Measurements from ENCODE around the gene CYP4V2.

DNA sequence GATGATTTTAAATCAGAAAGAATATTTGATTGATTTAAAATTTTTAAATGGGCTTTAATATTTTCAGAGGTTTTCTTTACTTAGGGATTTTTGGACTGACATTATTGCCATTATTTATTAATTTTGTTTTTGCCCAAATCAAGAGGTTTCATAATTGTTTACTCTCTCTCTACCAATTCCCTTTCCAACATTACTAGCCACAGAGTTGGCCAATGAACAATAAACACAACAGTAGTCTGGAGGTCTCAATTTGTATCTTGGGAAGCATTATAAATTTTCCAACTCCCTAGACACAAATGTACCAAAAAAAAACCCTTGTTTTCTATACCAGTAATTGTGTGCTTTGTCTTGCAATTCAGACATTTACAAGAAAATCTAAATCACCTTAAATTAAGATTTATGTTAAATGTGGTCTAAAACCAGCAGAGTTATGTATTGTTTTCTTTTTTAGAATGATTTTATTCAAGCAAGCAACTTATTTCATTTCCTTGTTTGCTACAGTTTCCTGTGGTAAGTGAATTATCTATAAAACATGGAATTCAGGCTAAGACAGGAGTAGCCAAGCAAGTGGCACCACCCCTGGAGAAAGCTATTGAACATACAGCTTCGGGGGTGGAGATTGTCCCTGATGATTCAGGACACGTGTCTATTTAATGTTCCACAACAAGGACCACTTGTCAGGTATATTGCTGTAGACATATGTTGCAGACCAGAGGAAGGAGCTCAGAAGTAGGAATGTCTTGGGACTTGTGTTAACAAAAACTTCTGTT is 36.6 kb downstream of the CYP4V2 start:
- TF ChIP-seq, protein P1, sequence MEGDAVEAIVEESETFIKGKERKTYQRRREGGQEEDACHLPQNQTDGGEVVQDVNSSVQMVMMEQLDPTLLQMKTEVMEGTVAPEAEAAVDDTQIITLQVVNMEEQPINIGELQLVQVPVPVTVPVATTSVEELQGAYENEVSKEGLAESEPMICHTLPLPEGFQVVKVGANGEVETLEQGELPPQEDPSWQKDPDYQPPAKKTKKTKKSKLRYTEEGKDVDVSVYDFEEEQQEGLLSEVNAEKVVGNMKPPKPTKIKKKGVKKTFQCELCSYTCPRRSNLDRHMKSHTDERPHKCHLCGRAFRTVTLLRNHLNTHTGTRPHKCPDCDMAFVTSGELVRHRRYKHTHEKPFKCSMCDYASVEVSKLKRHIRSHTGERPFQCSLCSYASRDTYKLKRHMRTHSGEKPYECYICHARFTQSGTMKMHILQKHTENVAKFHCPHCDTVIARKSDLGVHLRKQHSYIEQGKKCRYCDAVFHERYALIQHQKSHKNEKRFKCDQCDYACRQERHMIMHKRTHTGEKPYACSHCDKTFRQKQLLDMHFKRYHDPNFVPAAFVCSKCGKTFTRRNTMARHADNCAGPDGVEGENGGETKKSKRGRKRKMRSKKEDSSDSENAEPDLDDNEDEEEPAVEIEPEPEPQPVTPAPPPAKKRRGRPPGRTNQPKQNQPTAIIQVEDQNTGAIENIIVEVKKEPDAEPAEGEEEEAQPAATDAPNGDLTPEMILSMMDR (IDR thresholded peaks at IDR 0.05; ENCODE audit: insufficient read depth, low read depth, low read length): no peak
- no peak for TF ChIP-seq EZH2 (IDR thresholded peaks at IDR 0.05; ENCODE audit: insufficient read depth, low read length)
